GM21786 (cell line): ENCODE results near the gene BABAM2.
"Not testable (repeated sequence)": the region's sequence is repeated elsewhere in the genome, so short reads cannot be mapped to it uniquely, and the experiment has no call there.

Experiments used
- ATAC-seq: cut with Tn5 transposase; IDR thresholded peaks from one replicate; pipeline ENCODE4 v1.9.1; 2021; ENCODE audit not compliant: unreplicated experiment

Gene BABAM2

GRCh38 chr2:28366496-28367282 is 476.2 kb downstream of the BABAM2 start:
- no peak for ATAC-seq

GRCh38 chr2:28367667-28368356 is 477.3 kb downstream of the BABAM2 start:
- ATAC-seq = no peak

- no peak for ATAC-seq
Observed at GRCh38 chr2:28368357-28368798, 477.8 kb downstream of the BABAM2 start.

- no peak for ATAC-seq
Observed at GRCh38 chr2:28369358-28369757, 478.8 kb downstream of the BABAM2 start.

- ATAC-seq = no peak
Observed at GRCh38 chr2:28370354-28370753, 479.8 kb downstream of the BABAM2 start.

GRCh38 chr2:28371728-28372127 is 481.2 kb downstream of the BABAM2 start:
- not testable (repeated sequence) for ATAC-seq

- no peak for ATAC-seq
Observed at GRCh38 chr2:28373854-28374253, 483.3 kb downstream of the BABAM2 start.

GRCh38 chr2:28374331-28374730 is 483.8 kb downstream of the BABAM2 start:
- ATAC-seq = no peak

- ATAC-seq = no peak
Observed at GRCh38 chr2:28375236-28375635, 484.7 kb downstream of the BABAM2 start.

- ATAC-seq = no peak
Observed at GRCh38 chr2:28375742-28376631, 485.5 kb downstream of the BABAM2 start.

- no peak for ATAC-seq
Observed at GRCh38 chr2:28377195-28377816, 486.8 kb downstream of the BABAM2 start.

- ATAC-seq = no peak
Observed at GRCh38 chr2:28377984-28378678, 487.6 kb downstream of the BABAM2 start.

- ATAC-seq = no peak
Observed at GRCh38 chr2:28378679-28379584, 488.4 kb downstream of the BABAM2 start.

GRCh38 chr2:28380219-28380618 is 489.7 kb downstream of the BABAM2 start:
- ATAC-seq = no peak

- no peak for ATAC-seq
Observed at GRCh38 chr2:28381225-28382180, 491.0 kb downstream of the BABAM2 start.

GRCh38 chr2:28382755-28383154 is 492.2 kb downstream of the BABAM2 start:
- no peak for ATAC-seq

GRCh38 chr2:28387082-28387960 is 496.8 kb downstream of the BABAM2 start:
- no peak for ATAC-seq
